GM12872 (cell line): ENCODE data around the gene PEX1.

Experiments
- CTCF ChIP-seq: IDR thresholded peaks from 3 replicates; pipeline ENCODE4 v1.5.1; 2011; ENCODE audit warnings: low read depth, mild to moderate bottlenecking, low read length, moderate library complexity; ENCODE audit not compliant: insufficient read depth

Gene PEX1

DNA sequence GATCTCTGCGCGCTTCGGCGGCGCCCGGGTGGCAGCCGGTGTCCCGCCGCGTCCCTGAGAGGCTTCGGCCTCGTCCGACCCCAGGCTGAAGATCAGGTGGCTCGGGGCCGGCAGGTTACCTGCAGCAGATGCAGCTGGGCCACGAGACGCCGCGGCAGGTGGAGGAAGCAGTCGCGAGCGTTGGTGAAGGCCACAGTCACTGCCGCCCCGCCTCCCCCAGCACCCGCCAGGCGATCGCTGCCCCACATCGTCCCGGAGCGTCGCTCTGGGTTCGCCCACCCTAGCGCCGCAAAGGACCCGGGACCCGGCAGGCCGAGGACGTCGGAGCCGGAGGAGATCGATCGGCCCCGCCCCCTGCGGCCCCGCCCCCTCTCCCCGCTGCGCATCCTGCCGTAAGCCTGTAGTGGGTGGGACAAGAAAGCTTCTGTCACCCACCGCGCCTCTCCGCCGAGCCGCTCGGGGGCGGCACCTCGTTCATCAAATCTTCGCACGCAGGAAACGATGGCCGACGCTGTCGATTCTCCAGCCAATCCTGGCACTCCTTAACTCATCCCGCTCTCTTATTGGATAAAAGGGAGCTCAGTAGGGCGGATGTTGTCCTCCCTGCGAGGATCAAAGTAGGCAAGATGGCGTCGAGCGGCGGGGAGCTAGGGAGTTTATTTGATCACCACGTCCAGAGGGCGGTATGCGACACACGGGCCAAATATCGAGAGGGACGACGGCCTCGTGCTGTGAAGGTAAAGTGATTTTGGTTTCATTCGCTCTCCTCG is at the start of gene PEX1, which contains the start of gene RBM48:
Gene PEX1, minus strand, starts transcription at position 333 of the 770 bp plus-strand sequence. Its CDS starts 85 bp downstream, at position 248.
Gene RBM48, plus strand, starts transcription at position 608 of the 770 bp plus-strand sequence. Its CDS starts 19 bp downstream, at position 627.
- peak; percentile 45 for TF ChIP-seq CTCF

GRCh38 chr7:92576296-92576695 is 48.0 kb upstream of the PEX1 start:
- no peak for TF ChIP-seq CTCF

DNA sequence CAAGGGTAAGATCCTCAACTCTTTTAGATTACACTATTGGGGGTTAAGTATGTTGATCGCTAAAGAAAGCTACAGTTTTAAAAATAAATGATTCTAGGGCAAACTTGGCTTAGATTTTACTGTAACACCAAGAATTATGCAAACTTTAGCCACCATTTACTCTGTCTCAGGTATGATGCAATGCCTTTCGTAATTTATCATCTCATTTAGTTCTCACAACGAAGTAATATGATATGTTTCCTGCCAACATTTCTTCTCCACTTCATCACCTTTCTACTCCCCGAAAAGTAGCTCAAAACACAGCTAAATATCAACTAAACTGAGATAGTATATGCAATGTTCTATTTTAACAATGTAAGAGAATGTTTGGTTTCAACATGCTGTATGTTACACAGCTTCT is 40.8 kb upstream of the PEX1 start:
- no peak for TF ChIP-seq CTCF

DNA sequence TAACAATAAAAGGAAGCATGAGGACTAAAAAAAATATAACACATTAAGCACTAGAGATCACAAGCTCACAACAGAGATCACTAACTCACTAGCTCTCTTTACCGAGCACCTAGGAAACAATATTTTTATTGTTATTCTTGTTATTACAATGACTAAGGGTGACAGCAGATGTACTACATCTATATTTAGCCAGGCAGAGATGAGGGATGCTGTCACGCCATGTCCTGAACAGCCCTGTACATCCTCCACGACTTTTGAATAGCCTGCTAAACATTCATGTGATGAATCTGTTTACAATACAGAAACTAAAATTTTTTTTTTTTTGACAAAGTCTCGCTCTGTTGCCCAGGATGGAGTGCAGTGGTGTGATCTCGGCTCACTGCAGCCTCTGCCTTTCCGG is 39.1 kb upstream of the PEX1 start:
- no peak for TF ChIP-seq CTCF

DNA sequence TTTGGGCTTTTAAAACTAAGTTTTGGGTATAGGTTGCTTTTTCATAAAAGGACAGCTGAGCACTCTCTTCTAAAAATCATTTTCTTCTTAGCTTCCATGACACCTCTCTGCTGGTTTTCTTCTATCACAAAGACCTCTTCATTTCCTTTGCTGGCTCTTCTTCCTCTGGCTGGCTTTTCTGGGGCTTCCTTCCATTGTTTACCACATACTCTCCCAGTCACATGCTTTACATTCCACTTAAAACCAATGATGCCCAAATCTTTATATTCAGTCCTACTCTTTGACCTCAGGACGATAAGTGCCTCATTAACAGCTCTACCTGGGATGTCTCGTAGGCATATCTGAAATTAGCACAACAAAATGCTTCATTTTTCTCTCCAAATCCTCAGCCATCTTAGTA is 35.0 kb upstream of the PEX1 start:
- no peak for TF ChIP-seq CTCF

GRCh38 chr7:92560602-92561001 is 32.3 kb upstream of the PEX1 start:
- no peak for TF ChIP-seq CTCF

- no peak for TF ChIP-seq CTCF
These were observed 29.6 kb upstream of the PEX1 start for GRCh38 chr7:92557808-92558362.
